ENCODE measurements around the gene ARHGEF39. TPM values are rescaled to one million over a fixed set of nuclear protein-coding genes. Genes with fewer than 3 reads are reported as not detected.

Gene ARHGEF39
- total RNA-seq, 1 donor from 2014 or later, result 1.0 TPM

DNA sequence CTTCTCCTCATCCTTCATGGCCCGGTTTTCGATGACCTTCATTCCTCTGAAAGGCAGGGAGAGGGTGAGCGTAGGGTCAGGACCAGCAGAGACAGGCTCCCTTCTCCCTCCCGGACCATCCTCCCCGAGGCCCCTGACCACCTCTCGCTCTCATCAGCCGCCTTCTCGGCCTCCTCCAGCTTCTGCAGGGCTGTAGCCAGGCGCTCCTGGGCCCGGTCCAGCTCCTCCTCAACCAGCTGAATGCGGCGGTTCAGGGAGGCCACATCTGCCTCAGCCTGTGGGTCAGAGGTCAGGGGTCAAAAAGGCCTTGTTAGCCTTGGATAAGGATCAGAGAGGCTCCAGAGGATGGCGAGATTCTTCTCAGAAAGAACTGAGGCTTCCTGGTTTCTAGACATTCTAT, 20.5 kb upstream of the ARHGEF39 start:
- peak overlapping the region; percentile 9 for H3K4me3 ChIP-seq (ENCODE audit: insufficient read depth, low read depth, low read length)
- no peaks in the 10 kb centered on the region for H3K9me3 ChIP-seq (ENCODE audit: insufficient read depth, low read depth, low read length)
- DNase-seq (ENCODE audit: low read depth), result no peak
- H2AFZ ChIP-seq (ENCODE audit: low read depth, low read length), result no peak overlapping the region
- peaks cover 58% of the 10 kb centered on the region for H3K36me3 ChIP-seq (ENCODE audit: insufficient read depth, low read length)
- Mint-ChIP-seq H3K27ac (ENCODE audit: unreplicated experiment) (no peak overlapping the region), H3K4me1 (ENCODE audit: low read depth, unreplicated experiment) (peaks cover 63% of the 10 kb centered on the region), H3K27me3 (ENCODE audit: low read depth, unreplicated experiment) (no peaks in the 10 kb centered on the region), H3K4me3 (ENCODE audit: unreplicated experiment) (peak overlapping the region; percentile 94), H3K36me3 (ENCODE audit: low read depth, unreplicated experiment) (peaks cover 40% of the 10 kb centered on the region), H3K9me3 (ENCODE audit: unreplicated experiment) (no peaks in the 10 kb centered on the region)
- H3K79me2 ChIP-seq (ENCODE audit: insufficient read depth, low read length), result peaks cover 67% of the 10 kb centered on the region
- H3K4me2 ChIP-seq (ENCODE audit: low read length), result peak overlapping the region; percentile 100
- no peaks in the 10 kb centered on the region for H3K27me3 ChIP-seq (ENCODE audit: insufficient read depth, low read length)
- H3K27ac ChIP-seq (ENCODE audit: low read depth, low read length), result no peak overlapping the region
- peak overlapping the region; percentile 35 for H3K9ac ChIP-seq (ENCODE audit: low read length)
- FAIRE-seq, result no peak
- TF ChIP-seq, protein P1, sequence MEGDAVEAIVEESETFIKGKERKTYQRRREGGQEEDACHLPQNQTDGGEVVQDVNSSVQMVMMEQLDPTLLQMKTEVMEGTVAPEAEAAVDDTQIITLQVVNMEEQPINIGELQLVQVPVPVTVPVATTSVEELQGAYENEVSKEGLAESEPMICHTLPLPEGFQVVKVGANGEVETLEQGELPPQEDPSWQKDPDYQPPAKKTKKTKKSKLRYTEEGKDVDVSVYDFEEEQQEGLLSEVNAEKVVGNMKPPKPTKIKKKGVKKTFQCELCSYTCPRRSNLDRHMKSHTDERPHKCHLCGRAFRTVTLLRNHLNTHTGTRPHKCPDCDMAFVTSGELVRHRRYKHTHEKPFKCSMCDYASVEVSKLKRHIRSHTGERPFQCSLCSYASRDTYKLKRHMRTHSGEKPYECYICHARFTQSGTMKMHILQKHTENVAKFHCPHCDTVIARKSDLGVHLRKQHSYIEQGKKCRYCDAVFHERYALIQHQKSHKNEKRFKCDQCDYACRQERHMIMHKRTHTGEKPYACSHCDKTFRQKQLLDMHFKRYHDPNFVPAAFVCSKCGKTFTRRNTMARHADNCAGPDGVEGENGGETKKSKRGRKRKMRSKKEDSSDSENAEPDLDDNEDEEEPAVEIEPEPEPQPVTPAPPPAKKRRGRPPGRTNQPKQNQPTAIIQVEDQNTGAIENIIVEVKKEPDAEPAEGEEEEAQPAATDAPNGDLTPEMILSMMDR (IDR thresholded peaks at IDR 0.05; ENCODE audit: insufficient read depth, low read depth, low read length), result no peak
- no peak for TF ChIP-seq EZH2 (IDR thresholded peaks at IDR 0.05; ENCODE audit: insufficient read depth, low read length)
- peaks cover 65% of the 10 kb centered on the region for H3K4me1 ChIP-seq (ENCODE audit: insufficient read depth, low read length)
- H4K20me1 ChIP-seq (ENCODE audit: insufficient read depth, low read length), result peaks cover 91% of the 10 kb centered on the region

DNA sequence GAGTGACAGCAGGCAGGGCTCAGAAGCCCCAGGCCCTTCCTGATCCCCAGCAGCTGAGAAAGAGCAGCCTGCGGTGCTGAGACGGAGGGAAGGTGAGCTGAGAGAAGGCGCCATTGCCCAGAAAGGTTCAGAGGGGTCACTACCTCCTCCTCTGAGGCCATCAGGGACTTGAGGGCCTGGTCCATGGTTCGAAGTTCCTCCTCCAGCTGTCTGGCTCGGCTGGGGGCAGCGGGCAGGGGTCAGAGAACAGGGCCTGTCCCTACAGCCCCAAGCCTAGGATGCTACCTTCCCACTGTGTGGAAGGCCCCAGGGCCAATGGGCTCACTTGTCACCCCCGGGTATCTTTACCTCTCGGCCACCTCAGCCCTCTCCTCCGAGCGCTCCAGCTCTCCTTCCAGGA, 19.9 kb upstream of the ARHGEF39 start:
- Histone ChIP-seq H3K36me3 (ENCODE audit: insufficient read depth, low read length) (peaks cover 58% of the 10 kb centered on the region), H3K27ac (ENCODE audit: low read depth, low read length) (no peak overlapping the region), H3K27me3 (ENCODE audit: insufficient read depth, low read length) (no peaks in the 10 kb centered on the region), H2AFZ (ENCODE audit: low read depth, low read length) (no peak overlapping the region), H3K9me3 (ENCODE audit: insufficient read depth, low read depth, low read length) (no peaks in the 10 kb centered on the region), H3K9ac (ENCODE audit: low read length) (peak overlapping the region; percentile 35), H3K4me1 (ENCODE audit: insufficient read depth, low read length) (peaks cover 65% of the 10 kb centered on the region), H4K20me1 (ENCODE audit: insufficient read depth, low read length) (peaks cover 96% of the 10 kb centered on the region), H3K79me2 (ENCODE audit: insufficient read depth, low read length) (peaks cover 62% of the 10 kb centered on the region), H3K4me3 (ENCODE audit: insufficient read depth, low read depth, low read length) (no peak overlapping the region), H3K4me2 (ENCODE audit: low read length) (peak overlapping the region; percentile 100)
- Mint-ChIP-seq H3K27me3 (ENCODE audit: low read depth, unreplicated experiment) (no peaks in the 10 kb centered on the region), H3K9me3 (ENCODE audit: unreplicated experiment) (no peaks in the 10 kb centered on the region), H3K4me1 (ENCODE audit: low read depth, unreplicated experiment) (peaks cover 63% of the 10 kb centered on the region), H3K27ac (ENCODE audit: unreplicated experiment) (no peak overlapping the region), H3K36me3 (ENCODE audit: low read depth, unreplicated experiment) (peaks cover 40% of the 10 kb centered on the region), H3K4me3 (ENCODE audit: unreplicated experiment) (peak overlapping the region; percentile 94)
- no peak for FAIRE-seq
- no peak for DNase-seq (ENCODE audit: low read depth)
- TF ChIP-seq EZH2 (IDR thresholded peaks at IDR 0.05; ENCODE audit: insufficient read depth, low read length), result no peak
- TF ChIP-seq, protein P1 (IDR thresholded peaks at IDR 0.05; ENCODE audit: insufficient read depth, low read depth, low read length), result no peak

DNA sequence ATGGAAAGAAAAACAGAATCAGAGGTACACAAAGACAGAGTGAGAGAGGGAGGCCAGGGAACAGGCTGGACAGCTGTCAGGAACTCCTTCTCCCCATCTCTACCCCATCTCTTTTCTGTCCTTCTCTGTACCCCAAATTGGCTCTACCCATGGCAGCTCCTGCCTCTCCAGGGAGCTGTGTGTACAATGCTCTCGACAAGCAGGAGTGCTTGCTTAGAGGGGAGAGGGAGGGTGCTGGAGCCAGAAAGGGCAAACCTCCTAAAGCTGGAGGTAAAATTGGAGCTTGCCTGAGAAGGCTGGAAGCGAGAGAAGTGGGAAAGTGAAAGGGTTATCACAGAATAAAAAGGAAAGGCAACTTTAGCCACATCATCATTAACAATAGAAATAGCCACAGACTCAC, 18.3 kb upstream of the ARHGEF39 start:
- no peak overlapping the region for H3K4me3 ChIP-seq (ENCODE audit: insufficient read depth, low read depth, low read length)
- H3K9me3 Mint-ChIP-seq (ENCODE audit: unreplicated experiment), result no peaks in the 10 kb centered on the region
- no peak for FAIRE-seq
- no peak overlapping the region for H2AFZ ChIP-seq (ENCODE audit: low read depth, low read length)
- no peak overlapping the region for H3K27ac ChIP-seq (ENCODE audit: low read depth, low read length)
- H3K27ac Mint-ChIP-seq (ENCODE audit: unreplicated experiment), result peak overlapping the region; percentile 10
- no peak for DNase-seq (ENCODE audit: low read depth)
- H3K36me3 Mint-ChIP-seq (ENCODE audit: low read depth, unreplicated experiment), result peaks cover 34% of the 10 kb centered on the region
- H4K20me1 ChIP-seq (ENCODE audit: insufficient read depth, low read length), result peaks cover 88% of the 10 kb centered on the region
- peaks cover 63% of the 10 kb centered on the region for H3K4me1 ChIP-seq (ENCODE audit: insufficient read depth, low read length)
- TF ChIP-seq, protein P1 (IDR thresholded peaks at IDR 0.05; ENCODE audit: insufficient read depth, low read depth, low read length), result no peak
- no peak for TF ChIP-seq EZH2 (IDR thresholded peaks at IDR 0.05; ENCODE audit: insufficient read depth, low read length)
- peak overlapping the region; percentile 100 for H3K4me2 ChIP-seq (ENCODE audit: low read length)
- H3K27me3 Mint-ChIP-seq (ENCODE audit: low read depth, unreplicated experiment), result no peaks in the 10 kb centered on the region
- H3K27me3 ChIP-seq (ENCODE audit: insufficient read depth, low read length), result no peaks in the 10 kb centered on the region
- peaks cover 56% of the 10 kb centered on the region for H3K36me3 ChIP-seq (ENCODE audit: insufficient read depth, low read length)
- no peaks in the 10 kb centered on the region for H3K9me3 ChIP-seq (ENCODE audit: insufficient read depth, low read depth, low read length)
- peaks cover 46% of the 10 kb centered on the region for H3K79me2 ChIP-seq (ENCODE audit: insufficient read depth, low read length)
- peak overlapping the region; percentile 39 for H3K9ac ChIP-seq (ENCODE audit: low read length)
- H3K4me1 Mint-ChIP-seq (ENCODE audit: low read depth, unreplicated experiment), result peaks cover 63% of the 10 kb centered on the region
- peak overlapping the region; percentile 94 for H3K4me3 Mint-ChIP-seq (ENCODE audit: unreplicated experiment)
